Frontal cortex (tissue), 4 donors: Measurements from ENCODE around the gene ETDC. TPM values are rescaled to one million over a fixed set of nuclear protein-coding genes. Genes with fewer than 3 reads are reported as not detected.

ENCODE experiments used
- DNase-seq, 2 donors: peaks; one replicate each; pipeline ENCODE4 v3.0.0; 2012; ENCODE audit warnings: low spot score in 2 of 2
- FAIRE-seq: peaks from 2 replicates; lab custom pipeline; 2012; peaks lifted over from hg19 to GRCh38; lab: Jason Lieb, UNC
- total RNA-seq: library from RNA; depleted of rRNA; stranded (reverse); fragments of >200 nt; gene quantifications from one replicate; pipeline ENCODE4 v1.2.3, GENCODE V29; 2014
- donor health status: control.
- donor health status: control.
- donor health status: control.

The ETDC gene
- total RNA-seq, 1 donor from 2014 or later, result not detected

- DNase-seq (no peak), FAIRE-seq (no peak)
Measured at GRCh38 chrX:135340831-135341230, 31.6 kb downstream of the ETDC start.

DNA sequence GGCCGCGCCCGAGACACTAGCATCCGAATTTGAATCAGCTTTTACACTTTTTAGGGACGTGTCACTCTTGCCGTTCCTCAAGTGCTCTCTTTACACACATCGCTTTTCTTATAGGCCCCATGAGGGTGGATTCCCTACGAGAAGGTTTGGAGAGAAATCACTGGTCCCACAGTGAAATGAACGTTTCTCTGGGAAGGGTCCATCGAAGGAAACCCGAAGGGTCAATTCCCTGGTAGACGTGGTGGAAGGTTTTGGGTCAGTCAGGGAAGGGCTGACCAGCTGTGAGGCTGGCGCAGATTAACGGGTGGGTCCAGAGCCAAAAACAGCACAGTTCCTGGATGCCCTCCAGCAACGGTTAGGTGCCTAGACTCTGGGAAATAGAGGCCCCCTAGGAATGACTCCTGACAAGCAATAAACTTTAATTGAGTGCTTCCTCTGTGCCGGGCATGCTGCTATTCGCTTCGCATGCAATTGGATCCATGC, 35.9 kb downstream of the ETDC start:
- DNase-seq (no peak), FAIRE-seq (no peak)

- FAIRE-seq (no peak), DNase-seq (no peak)
Measured at GRCh38 chrX:135346975-135347374, 37.7 kb downstream of the ETDC start.

DNA sequence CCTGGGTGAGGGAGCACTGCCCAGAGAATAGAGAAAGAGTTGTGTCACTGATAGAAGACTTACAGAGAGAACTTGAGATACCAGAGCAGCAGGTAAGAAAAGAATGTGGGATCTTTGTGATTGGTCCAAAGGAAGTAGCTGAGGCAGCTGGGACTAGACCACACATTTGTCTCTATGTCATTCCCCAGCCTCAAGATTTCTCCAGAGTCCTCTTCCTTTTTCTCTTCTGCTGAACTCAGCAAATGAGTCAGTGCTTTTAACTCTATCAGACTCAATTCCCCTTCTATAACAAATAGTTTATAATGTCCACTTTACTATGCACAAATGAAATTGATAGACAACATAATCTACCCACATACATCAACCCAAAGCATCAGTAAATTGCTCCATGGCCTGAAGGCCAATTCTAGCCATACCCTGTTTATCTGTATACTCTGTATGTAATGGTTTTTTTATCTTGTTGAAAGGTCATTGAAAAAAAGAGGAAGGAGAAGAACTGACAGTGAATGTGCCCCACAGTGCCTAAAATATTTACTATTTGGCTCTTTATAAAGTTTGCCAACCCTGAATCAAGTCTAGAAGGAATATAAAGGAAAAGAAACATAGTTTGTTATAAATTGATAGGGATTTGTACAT, 38.2 kb downstream of the ETDC start:
- DNase-seq, result no peak
- no peak for FAIRE-seq

DNA sequence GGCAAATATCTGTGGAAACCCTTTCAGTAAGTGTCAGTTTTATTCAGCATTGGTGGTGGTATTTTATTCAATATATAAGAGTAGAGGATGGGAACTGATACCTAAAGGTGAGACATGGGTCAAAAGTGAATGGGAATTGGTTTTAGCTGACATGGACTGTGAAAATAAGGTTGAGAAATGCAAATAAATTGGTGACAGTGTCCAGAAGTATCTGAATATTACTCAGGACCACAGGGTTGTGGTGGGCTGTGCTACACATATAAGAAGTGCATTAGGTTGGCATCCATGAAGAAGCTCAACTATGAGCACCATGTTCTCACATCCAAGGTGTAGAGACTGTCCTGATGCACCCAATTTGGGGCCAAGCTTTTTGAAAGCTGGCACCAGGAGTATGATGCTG, 45.0 kb downstream of the ETDC start:
- FAIRE-seq, result no peak
- no peak for DNase-seq

Other genes starting within 250 kb of the ETDC start
- 4.1 TPM for gene SMIM10L2B, start 210.8 kb upstream of the ETDC start, total RNA-seq
- gene ETDB, start 189.0 kb upstream of the ETDC start, total RNA-seq, result not detected
- gene CT55, start 138.1 kb upstream of the ETDC start, total RNA-seq, result not detected
- gene ETDA, start 57.4 kb upstream of the ETDC start, total RNA-seq, result not detected
- 11.0 TPM for gene ZNF75D, start 34.6 kb downstream of the ETDC start, total RNA-seq
- 13.0 TPM for gene ZNF449, start 35.3 kb downstream of the ETDC start, total RNA-seq
- gene SMIM10L2A, start 112.5 kb downstream of the ETDC start, total RNA-seq, result 9.0 TPM
- gene INTS6L, start 211.2 kb downstream of the ETDC start, total RNA-seq, result 30.6 TPM